Ovary (tissue), 9 donors: Measurements from ENCODE around the gene ALKBH2. TPM values are rescaled to one million over a fixed set of nuclear protein-coding genes. Genes with fewer than 3 reads are reported as not detected.

ENCODE experiments used
- DNase-seq, 5 donors: peaks; one replicate each; pipeline ENCODE4 v3.0.0-alpha.2; 2019 to 2020
- H3K27ac ChIP-seq, 2 donors: fragments of 200-600 bp; one replicate each; pipeline versions ENCODE4 v1.5.1 to v1.8.0; 2019 to 2022
- H3K27me3 ChIP-seq: fragments of 200-600 bp; one replicate; pipeline ENCODE4 v1.8.0; 2022
- H3K36me3 ChIP-seq: fragments of 200-600 bp; sonication (generic); one replicate; pipeline ENCODE4 v1.5.1; 2019
- H3K4me1 ChIP-seq: one replicate; pipeline ENCODE4 v1.8.1; 2013; ENCODE audit warnings: mild to moderate bottlenecking, moderate library complexity; ENCODE audit not compliant: insufficient read depth
- H3K4me3 ChIP-seq: fragments of 200-600 bp; sonication (generic); one replicate; pipeline ENCODE4 v1.5.1; 2017
- H3K9me3 ChIP-seq, 2 donors: fragments of 200-600 bp in 1 of 2; sonication (generic) in 1 of 2; one replicate each; pipeline versions ENCODE4 v1.5.1 to v1.8.1; 2013 to 2019; ENCODE audit warnings: mild to moderate bottlenecking in 1 of 2, moderate library complexity in 1 of 2
- CTCF ChIP-seq, 3 donors: fragments of 450-650 bp in 2 of 3; fragments of 200-600 bp in 1 of 3; IDR thresholded peaks; one replicate each; pipeline versions ENCODE4 v1.5.1 to v1.8.0; 2016 to 2022; ENCODE audit warnings: antibody characterized with exemption in 3 of 3, mild to moderate bottlenecking in 1 of 3
- EP300 ChIP-seq: sonication (generic); formaldehyde crosslinking; IDR thresholded peaks from one replicate; pipeline ENCODE4 v1.6.1; 2017; ENCODE audit warnings: antibody characterized with exemption
- POLR2A ChIP-seq: fragments of 450-650 bp; IDR thresholded peaks from one replicate; pipeline ENCODE4 v1.6.1; 2017; ENCODE audit warnings: antibody characterized with exemption, mild to moderate bottlenecking, moderate library complexity
- WGBS, 3 donors: extraction: QIAGEN DNeasy Blood & Tissue Kit in 1 of 3; methylation state at CpG; one replicate each; pipeline versions ENCODE4 v1.1.5 to v1.1.7; 2013 to 2017; 5-methylcytosine and 5-hydroxymethylcytosine counted together
- intact Hi-C, 4 donors: fragments of 100-400 bp; cut with DNase I; formaldehyde crosslinking; loops; one replicate each; pipeline versions ENCODE4 v1.11.0 to v1.15.1; 2022 to 2023
- polyA plus RNA-seq, 2 donors: library from polyadenylated mRNA; stranded (reverse); fragments of 200-250 nt in 1 of 2; fragments of 350-450 nt in 1 of 2; fragmentation: Illumina TruSeq in 1 of 2; extraction: RNeasy Lipid Tissue Mini Kit (QIAGEN cat#74804) in 1 of 2; gene quantifications; one replicate each; pipeline ENCODE4 v1.2.3, GENCODE V29; 2013 to 2014
- total RNA-seq, 7 donors: library from RNA; depleted of rRNA in 2 of 7; stranded (reverse); fragments of >200 nt in 2 of 7; fragmentation: NEBNext Ultra II Directional in 3 of 7; extraction: Animal tissue kit (Norgen Biotek cat#: 25700) in 3 of 7; gene quantifications; one replicate each; pipeline versions ENCODE4 v1.1.0 to v1.2.4, GENCODE V29; 2016 to 2023
- donor health status: DM: no; HTN: no; CAD: no; lungs with moderate emphysema.
- donor health status: DM: no; HTN: no; CAD: no.
- donor health status: Bipolar disorder and iron deficiency.
- donor health status: DM: yes; HTN: yes; CAD: no.
- donor health status: DM: no; HTN: no; CAD: no.
- donor health status: DM: yes; HTN: yes; CAD: no.

The ALKBH2 gene
- total and polyA plus RNA-seq, 9 donors: 11.3 to 26.4 (median 21.1) TPM

GRCh38 chr12:109105176-109105575 lies 11.9 kb upstream of the ALKBH2 start:
- Histone ChIP-seq H3K36me3 (no peaks in the 10 kb centered on the region), H3K27ac (no peak overlapping the region), H3K9me3 (no peaks in the 10 kb centered on the region), H3K4me1 (peaks cover 3% of the 10 kb centered on the region), H3K27me3 (no peaks in the 10 kb centered on the region), H3K4me3 (no peak overlapping the region)
- 84 to 89% (median 88%) methylated on average over 5 of the region's 5 CpGs for WGBS, 3 donors
- no peak for DNase-seq
- TF ChIP-seq CTCF (IDR thresholded peaks at IDR 0.05) (no peak), POLR2A (no peak), EP300 (no peak)
- intact Hi-C loops: no loop called here

- Histone ChIP-seq H3K27ac (no peak overlapping the region), H3K4me3 (no peak overlapping the region)
Measured at GRCh38 chr12:109102491-109102890, 9.2 kb upstream of the ALKBH2 start.

GRCh38 chr12:109100741-109101140 lies 7.5 kb upstream of the ALKBH2 start:
- no peaks in the 10 kb centered on the region for H3K36me3 ChIP-seq

More at GRCh38 chr12:109102491-109102890, 9.2 kb upstream of the ALKBH2 start:
- TF ChIP-seq CTCF (IDR thresholded peaks at IDR 0.05) (no peak), POLR2A (no peak), EP300 (no peak)
- DNase-seq: no peak
- intact Hi-C loops: no loop called here
- Histone ChIP-seq H3K9me3 (no peaks in the 10 kb centered on the region), H3K4me1 (peaks cover 2% of the 10 kb centered on the region), H3K36me3 (no peaks in the 10 kb centered on the region), H3K27me3 (no peaks in the 10 kb centered on the region)
- WGBS, 3 donors: 81 to 92% (median 89%) methylated on average over 3 of the region's 3 CpGs

GRCh38 chr12:109099431-109100020 lies 6.3 kb upstream of the ALKBH2 start:
- no peak for DNase-seq
- Histone ChIP-seq H3K27me3 (no peaks in the 10 kb centered on the region), H3K36me3 (no peaks in the 10 kb centered on the region), H3K27ac (peak overlapping the region in 1 of 2 donors; percentile 84), H3K4me3 (peak overlapping the region; percentile 78), H3K4me1 (peaks cover 4% of the 10 kb centered on the region), H3K9me3 (no peaks in the 10 kb centered on the region)
- TF ChIP-seq EP300 (no peak), POLR2A (no peak), CTCF (IDR thresholded peaks at IDR 0.05) (no peak)
- intact Hi-C loops: loop anchor here in 3 of 4 donors (5.0 to 10.0 kb wide), 5 partner anchors 245 to 537 kb away; partner anchors contain the start of genes ISCU (in 2 of the 3), SART3 (in 2 of the 3) and SSH1 (in 1 of the 3)
- 44 to 62% (median 52%) methylated on average over 12 of the region's 12 CpGs for WGBS, 3 donors

More at GRCh38 chr12:109100741-109101140, 7.5 kb upstream of the ALKBH2 start:
- Histone ChIP-seq H3K9me3 (no peaks in the 10 kb centered on the region), H3K4me1 (peaks cover 4% of the 10 kb centered on the region), H3K27me3 (no peaks in the 10 kb centered on the region), H3K27ac (no peak overlapping the region), H3K4me3 (no peak overlapping the region)
- DNase-seq: no peak
- intact Hi-C loops: no loop called here
- 90 to 94% (median 91%) methylated on average over 4 of the region's 4 CpGs for WGBS, 3 donors
- TF ChIP-seq EP300 (no peak), CTCF (IDR thresholded peaks at IDR 0.05) (no peak), POLR2A (no peak)
